ENCODE measurements around the gene PAK4.
"Not testable (repeated sequence)": the region's sequence is repeated elsewhere in the genome, so short reads cannot be mapped to it uniquely, and the experiment has no call there.

PAK4 gene

DNA sequence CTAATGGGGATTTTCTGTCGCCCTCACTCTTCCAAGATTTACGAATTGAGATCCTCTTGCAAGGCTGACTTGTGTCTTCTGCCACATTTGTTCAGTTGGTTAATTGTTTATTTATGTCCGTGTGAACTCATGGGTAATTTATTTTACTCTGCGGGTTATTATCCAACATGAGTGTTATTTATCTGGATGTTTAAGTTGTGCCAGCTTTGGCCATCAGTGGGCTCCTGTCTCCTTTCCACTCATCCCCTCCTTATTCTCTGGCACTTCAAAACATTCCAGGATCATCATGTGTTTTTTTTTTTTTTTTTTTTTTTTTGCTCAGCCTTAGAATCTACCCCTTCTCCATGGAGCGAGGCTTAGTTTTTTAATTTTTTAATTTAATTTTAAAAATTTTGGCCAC, 22.4 kb upstream of the PAK4 start:
- H3K4me3 ChIP-seq (ENCODE audit: low read length in 2 of 2) = no peak overlapping the region
- no peaks in the 10 kb centered on the region for H3K4me1 ChIP-seq (ENCODE audit: control insufficient read depth, insufficient read depth, low read length)
- no peak overlapping the region for H3K27ac ChIP-seq (ENCODE audit: low read length)
- no peaks in the 10 kb centered on the region for H3K36me3 ChIP-seq (ENCODE audit: control insufficient read depth in 2 of 2, insufficient read depth in 2 of 2, low read length in 2 of 2)
- H3K9ac ChIP-seq (ENCODE audit: low read length in 2 of 2) = no peak overlapping the region
- peaks cover 15 to 17% of the 10 kb centered on the region in 2 donors for H3K27me3 ChIP-seq (ENCODE audit: control insufficient read depth in 1 of 2, insufficient read depth in 2 of 2, low read length in 2 of 2)
- no peaks in the 10 kb centered on the region for H3K9me3 ChIP-seq (ENCODE audit: control insufficient read depth in 2 of 2, low read length in 2 of 2)

DNA sequence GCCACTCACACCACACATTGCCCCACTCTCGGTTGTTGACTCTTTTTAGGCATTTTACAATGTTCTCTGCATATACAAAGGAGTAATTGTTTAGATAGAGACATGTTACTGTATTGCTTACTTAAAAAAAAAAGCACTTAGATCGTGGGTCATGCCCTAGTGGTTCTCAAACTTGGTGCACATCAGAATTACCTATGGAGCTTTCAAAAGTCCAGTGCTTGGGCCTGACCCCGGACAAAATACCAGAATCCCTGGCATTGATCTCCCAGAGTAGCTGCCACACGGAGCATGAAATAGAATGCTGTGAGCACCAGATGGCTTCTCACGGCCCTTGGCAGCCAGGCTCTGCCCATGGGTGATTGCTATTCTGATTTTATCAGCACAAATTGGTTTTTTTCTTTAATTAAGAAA, 21.4 kb upstream of the PAK4 start:
- H3K27me3 ChIP-seq (ENCODE audit: control insufficient read depth in 1 of 2, insufficient read depth in 2 of 2, low read length in 2 of 2) = peaks cover 8 to 10% of the 10 kb centered on the region in 2 donors
- H3K9me3 ChIP-seq (ENCODE audit: control insufficient read depth in 2 of 2, low read length in 2 of 2) = no peaks in the 10 kb centered on the region
- H3K4me3 ChIP-seq (ENCODE audit: low read length in 2 of 2) = no peak overlapping the region
- no peaks in the 10 kb centered on the region for H3K36me3 ChIP-seq (ENCODE audit: control insufficient read depth in 2 of 2, insufficient read depth in 2 of 2, low read length in 2 of 2)
- no peaks in the 10 kb centered on the region for H3K4me1 ChIP-seq (ENCODE audit: control insufficient read depth, insufficient read depth, low read length)
- no peak overlapping the region for H3K9ac ChIP-seq (ENCODE audit: low read length in 2 of 2)
- H3K27ac ChIP-seq (ENCODE audit: low read length) = no peak overlapping the region

DNA sequence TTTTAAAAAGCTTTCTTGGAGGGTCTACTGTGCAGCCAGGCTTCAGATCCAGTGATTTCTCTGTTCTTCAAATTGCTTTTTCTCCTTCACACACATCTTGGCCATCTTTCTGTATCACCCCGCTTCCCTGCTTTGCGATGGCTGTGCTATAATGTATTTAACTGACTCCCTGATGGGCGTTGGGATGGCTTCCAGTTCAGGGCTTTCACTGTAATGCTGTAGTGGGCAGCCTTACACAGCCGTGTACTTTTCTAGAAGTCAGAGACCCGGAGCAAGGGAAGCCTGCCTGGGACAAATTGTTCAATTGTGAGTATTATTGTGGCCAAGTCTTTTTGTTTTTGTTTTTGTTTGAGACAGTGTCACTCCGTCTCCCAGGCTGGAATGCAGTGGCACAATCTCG, 19.4 kb upstream of the PAK4 start:
- no peaks in the 10 kb centered on the region for H3K36me3 ChIP-seq (ENCODE audit: control insufficient read depth in 2 of 2, insufficient read depth in 2 of 2, low read length in 2 of 2)
- no peaks in the 10 kb centered on the region for H3K9me3 ChIP-seq (ENCODE audit: control insufficient read depth in 2 of 2, low read length in 2 of 2)
- H3K9ac ChIP-seq (ENCODE audit: low read length in 2 of 2) = no peak overlapping the region
- H3K4me3 ChIP-seq (ENCODE audit: low read length in 2 of 2) = no peak overlapping the region
- no peaks in the 10 kb centered on the region for H3K4me1 ChIP-seq (ENCODE audit: control insufficient read depth, insufficient read depth, low read length)
- no peak overlapping the region for H3K27ac ChIP-seq (ENCODE audit: low read length)
- peaks cover 6 to 7% of the 10 kb centered on the region in 2 donors for H3K27me3 ChIP-seq (ENCODE audit: control insufficient read depth in 1 of 2, insufficient read depth in 2 of 2, low read length in 2 of 2)

DNA sequence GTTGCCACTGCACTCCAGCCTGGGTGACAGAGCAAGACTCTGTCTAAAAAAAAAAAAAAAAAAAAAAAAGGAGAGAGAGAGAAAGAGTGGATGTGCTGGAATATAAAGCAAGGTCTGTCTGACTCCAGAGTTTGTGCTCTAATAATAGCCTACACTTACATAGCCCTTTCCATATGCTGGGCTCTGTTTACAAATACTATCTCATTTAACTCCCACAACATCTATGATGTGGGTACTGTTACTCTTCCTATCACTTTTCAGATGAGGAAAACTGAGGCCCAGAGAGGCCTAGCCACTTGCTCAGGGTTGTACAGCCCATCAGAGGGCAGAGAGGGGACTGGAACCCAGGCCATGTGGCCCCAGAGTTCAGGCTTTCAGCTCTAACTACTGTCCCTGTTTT, 15.9 kb upstream of the PAK4 start:
- Histone ChIP-seq H3K27ac (ENCODE audit: low read length) (no peak overlapping the region), H3K36me3 (ENCODE audit: control insufficient read depth in 2 of 2, insufficient read depth in 2 of 2, low read length in 2 of 2) (no peaks in the 10 kb centered on the region), H3K27me3 (ENCODE audit: control insufficient read depth in 1 of 2, insufficient read depth in 2 of 2, low read length in 2 of 2) (peaks cover 20% of the 10 kb centered on the region in 2 donors), H3K4me1 (ENCODE audit: control insufficient read depth, insufficient read depth, low read length) (no peaks in the 10 kb centered on the region), H3K9ac (ENCODE audit: low read length in 2 of 2) (no peak overlapping the region), H3K9me3 (ENCODE audit: control insufficient read depth in 2 of 2, low read length in 2 of 2) (no peaks in the 10 kb centered on the region), H3K4me3 (ENCODE audit: low read length in 2 of 2) (no peak overlapping the region)

DNA sequence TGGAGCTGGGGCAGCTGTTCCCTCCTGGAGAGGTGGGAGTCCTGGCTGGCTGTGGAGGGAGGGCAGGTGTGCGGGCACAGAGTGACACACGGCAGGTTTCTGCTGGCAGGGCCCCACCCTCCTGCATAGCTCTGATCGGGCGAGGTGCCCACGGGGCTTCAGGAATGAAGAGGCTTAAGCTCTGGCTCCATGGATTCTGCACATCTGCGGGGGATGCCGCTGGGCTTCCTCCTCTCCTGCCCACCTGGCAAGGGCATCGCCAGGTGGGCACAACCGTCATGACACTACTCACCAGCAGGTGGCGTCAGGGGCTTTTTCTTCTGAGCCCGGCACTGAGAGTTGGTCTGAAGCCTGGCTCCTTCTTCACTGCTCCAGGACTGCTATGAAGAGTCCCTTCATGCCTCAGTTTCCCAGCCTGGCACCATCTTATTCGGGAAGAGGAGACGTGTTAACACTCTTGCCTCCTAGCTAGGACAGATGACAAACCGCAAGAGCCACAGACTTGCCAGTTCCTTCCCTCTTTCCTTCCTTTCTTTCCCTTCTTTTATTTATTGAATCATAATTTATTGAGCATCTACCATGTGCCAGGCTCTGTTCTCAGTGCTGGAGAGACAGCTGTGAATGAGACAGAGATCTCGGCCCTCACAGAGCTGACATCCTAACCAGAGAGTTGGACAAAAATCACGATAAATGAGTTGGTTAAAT, 15.2 kb upstream of the PAK4 start:
- Histone ChIP-seq H3K27me3 (ENCODE audit: control insufficient read depth in 1 of 2, insufficient read depth in 2 of 2, low read length in 2 of 2) (peaks cover 20% of the 10 kb centered on the region in 2 donors), H3K4me3 (ENCODE audit: low read length in 2 of 2) (no peak overlapping the region), H3K9me3 (ENCODE audit: control insufficient read depth in 2 of 2, low read length in 2 of 2) (no peaks in the 10 kb centered on the region), H3K36me3 (ENCODE audit: control insufficient read depth in 2 of 2, insufficient read depth in 2 of 2, low read length in 2 of 2) (no peaks in the 10 kb centered on the region), H3K27ac (ENCODE audit: low read length) (no peak overlapping the region), H3K4me1 (ENCODE audit: control insufficient read depth, insufficient read depth, low read length) (no peaks in the 10 kb centered on the region), H3K9ac (ENCODE audit: low read length in 2 of 2) (no peak overlapping the region)

DNA sequence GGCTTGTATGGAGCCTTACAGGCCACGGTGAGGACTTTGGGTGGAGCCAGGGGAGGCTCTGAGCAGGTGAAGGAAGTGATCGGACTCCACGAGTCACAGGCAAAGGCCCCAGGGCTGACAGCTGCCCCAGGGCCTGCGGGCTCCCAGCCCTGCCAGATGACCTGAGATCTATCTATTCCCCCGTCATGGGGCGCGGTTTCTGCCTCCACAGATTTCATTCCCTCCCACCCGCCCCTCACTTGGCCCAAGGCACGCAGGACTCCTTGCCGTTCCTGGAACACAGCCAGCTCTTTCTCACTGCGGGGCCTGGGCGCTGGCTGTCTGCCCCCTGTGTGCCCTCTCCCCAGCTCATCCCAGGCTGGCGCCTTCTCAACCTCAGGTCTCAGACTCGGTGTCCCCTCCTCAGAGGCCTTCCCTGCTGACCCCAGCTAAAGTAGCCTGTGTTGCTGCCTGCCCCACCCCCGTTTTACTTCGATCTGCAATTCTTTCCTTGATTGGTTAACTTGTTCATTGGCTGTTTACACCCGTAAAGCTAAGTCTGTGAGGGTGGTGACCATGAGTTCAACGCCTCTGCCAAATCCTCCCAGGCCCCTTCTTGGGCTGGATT, 13.9 kb upstream of the PAK4 start:
- Histone ChIP-seq H3K9ac (ENCODE audit: low read length in 2 of 2) (no peak overlapping the region), H3K27me3 (ENCODE audit: control insufficient read depth in 1 of 2, insufficient read depth in 2 of 2, low read length in 2 of 2) (peaks cover 17 to 20% of the 10 kb centered on the region in 2 donors), H3K4me3 (ENCODE audit: low read length in 2 of 2) (no peak overlapping the region), H3K36me3 (ENCODE audit: control insufficient read depth in 2 of 2, insufficient read depth in 2 of 2, low read length in 2 of 2) (no peaks in the 10 kb centered on the region), H3K9me3 (ENCODE audit: control insufficient read depth in 2 of 2, low read length in 2 of 2) (no peaks in the 10 kb centered on the region), H3K4me1 (ENCODE audit: control insufficient read depth, insufficient read depth, low read length) (no peaks in the 10 kb centered on the region), H3K27ac (ENCODE audit: low read length) (no peak overlapping the region)

DNA sequence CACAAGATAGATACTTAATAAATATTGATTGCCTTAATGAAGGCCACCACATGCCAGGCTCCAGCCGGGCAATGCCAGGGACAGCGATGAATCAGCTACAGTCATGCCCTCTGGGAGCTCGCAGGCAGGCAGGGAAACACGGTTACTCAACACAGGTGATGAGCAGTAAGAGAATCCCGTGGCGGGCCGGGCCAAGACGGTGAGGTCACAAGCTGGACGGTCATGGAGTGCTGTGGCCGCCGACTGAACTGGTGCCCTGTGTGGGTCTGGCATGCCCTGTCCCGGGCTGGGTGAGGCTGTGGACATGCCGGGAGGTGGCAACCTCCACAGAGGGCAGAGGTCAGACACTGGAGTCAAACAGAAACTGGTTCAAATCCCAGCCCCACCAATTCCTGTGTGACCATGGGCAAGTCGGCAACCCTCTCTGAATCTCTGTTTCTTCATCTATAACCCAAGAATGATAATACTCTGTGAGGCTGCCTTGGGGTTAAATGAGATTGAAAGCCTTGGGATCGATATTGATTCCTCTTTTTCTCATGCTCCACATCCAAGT, 13.2 kb upstream of the PAK4 start:
- H3K27ac ChIP-seq (ENCODE audit: low read length) = no peak overlapping the region
- H3K36me3 ChIP-seq (ENCODE audit: control insufficient read depth in 2 of 2, insufficient read depth in 2 of 2, low read length in 2 of 2) = no peaks in the 10 kb centered on the region
- H3K9me3 ChIP-seq (ENCODE audit: control insufficient read depth in 2 of 2, low read length in 2 of 2) = no peaks in the 10 kb centered on the region
- no peak overlapping the region for H3K4me3 ChIP-seq (ENCODE audit: low read length in 2 of 2)
- no peak overlapping the region for H3K9ac ChIP-seq (ENCODE audit: low read length in 2 of 2)
- H3K27me3 ChIP-seq (ENCODE audit: control insufficient read depth in 1 of 2, insufficient read depth in 2 of 2, low read length in 2 of 2) = peaks cover 17 to 20% of the 10 kb centered on the region in 2 donors
- H3K4me1 ChIP-seq (ENCODE audit: control insufficient read depth, insufficient read depth, low read length) = no peaks in the 10 kb centered on the region

DNA sequence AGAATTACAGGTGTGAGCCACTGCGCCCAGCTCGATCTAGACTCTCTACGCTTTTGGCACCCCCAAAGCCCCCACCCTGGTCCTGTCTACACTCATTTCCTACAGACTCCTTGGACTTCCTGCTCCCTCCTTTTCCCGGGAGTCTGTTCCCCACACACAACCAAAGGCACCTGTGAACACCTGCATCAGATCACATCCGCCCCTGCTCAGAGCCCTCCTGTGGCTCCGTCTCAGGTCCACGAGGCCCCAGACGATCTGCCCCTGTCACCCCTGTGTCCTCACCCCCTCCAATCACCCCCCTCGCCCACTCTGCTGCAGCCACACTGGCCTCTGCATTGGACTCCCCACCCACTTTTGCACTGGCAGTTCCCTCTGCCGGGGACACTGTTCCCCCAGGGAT, 12.4 kb upstream of the PAK4 start:
- no peaks in the 10 kb centered on the region for H3K4me1 ChIP-seq (ENCODE audit: control insufficient read depth, insufficient read depth, low read length)
- peaks cover 17 to 20% of the 10 kb centered on the region in 2 donors for H3K27me3 ChIP-seq (ENCODE audit: control insufficient read depth in 1 of 2, insufficient read depth in 2 of 2, low read length in 2 of 2)
- H3K36me3 ChIP-seq (ENCODE audit: control insufficient read depth in 2 of 2, insufficient read depth in 2 of 2, low read length in 2 of 2) = no peaks in the 10 kb centered on the region
- H3K27ac ChIP-seq (ENCODE audit: low read length) = no peak overlapping the region
- no peaks in the 10 kb centered on the region for H3K9me3 ChIP-seq (ENCODE audit: control insufficient read depth in 2 of 2, low read length in 2 of 2)
- no peak overlapping the region for H3K9ac ChIP-seq (ENCODE audit: low read length in 2 of 2)
- H3K4me3 ChIP-seq (ENCODE audit: low read length in 2 of 2) = no peak overlapping the region

DNA sequence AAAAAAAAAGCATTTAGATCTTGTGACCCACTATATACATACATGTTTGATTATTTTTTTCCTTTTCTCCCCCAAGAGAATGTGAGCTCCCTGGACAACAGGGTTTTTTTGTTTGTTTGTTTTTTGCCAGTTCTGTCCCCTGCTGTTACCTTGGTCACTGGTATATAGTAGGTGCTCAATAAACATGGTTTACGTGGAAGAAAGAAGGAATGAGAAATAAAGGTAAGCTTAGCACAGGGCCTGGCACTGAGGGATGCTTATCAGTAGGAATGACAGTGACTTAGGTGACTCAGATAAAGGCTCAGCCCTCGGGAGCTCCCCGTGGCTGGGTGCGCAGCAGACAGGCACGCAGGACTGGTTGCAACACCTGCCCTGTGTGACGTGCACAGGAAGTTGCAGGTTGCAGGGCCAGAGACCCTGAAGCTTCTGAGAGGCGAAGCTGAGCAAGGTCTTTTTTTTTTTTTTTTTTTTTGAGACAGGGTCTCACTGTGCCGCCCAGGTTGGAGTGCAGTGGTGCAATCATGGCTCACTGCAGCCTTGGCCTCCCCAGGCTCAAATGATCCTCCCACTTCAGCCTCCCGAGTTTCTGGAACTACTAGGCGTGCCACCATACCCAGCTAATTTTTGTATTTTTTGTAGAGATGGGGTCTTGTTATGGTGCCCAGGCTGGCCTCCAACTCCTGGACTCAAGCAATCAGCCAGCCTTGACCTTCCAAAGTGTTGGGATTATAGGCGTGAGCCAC, 10.3 kb upstream of the PAK4 start:
- no peak overlapping the region for H3K4me3 ChIP-seq (ENCODE audit: low read length in 2 of 2)
- no peaks in the 10 kb centered on the region for H3K4me1 ChIP-seq (ENCODE audit: control insufficient read depth, insufficient read depth, low read length)
- H3K36me3 ChIP-seq (ENCODE audit: control insufficient read depth in 2 of 2, insufficient read depth in 2 of 2, low read length in 2 of 2) = no peaks in the 10 kb centered on the region
- H3K9ac ChIP-seq (ENCODE audit: low read length in 2 of 2) = no peak overlapping the region
- no peak overlapping the region for H3K27ac ChIP-seq (ENCODE audit: low read length)
- no peaks in the 10 kb centered on the region for H3K9me3 ChIP-seq (ENCODE audit: control insufficient read depth in 2 of 2, low read length in 2 of 2)
- peaks cover 17 to 20% of the 10 kb centered on the region in 2 donors for H3K27me3 ChIP-seq (ENCODE audit: control insufficient read depth in 1 of 2, insufficient read depth in 2 of 2, low read length in 2 of 2)

DNA sequence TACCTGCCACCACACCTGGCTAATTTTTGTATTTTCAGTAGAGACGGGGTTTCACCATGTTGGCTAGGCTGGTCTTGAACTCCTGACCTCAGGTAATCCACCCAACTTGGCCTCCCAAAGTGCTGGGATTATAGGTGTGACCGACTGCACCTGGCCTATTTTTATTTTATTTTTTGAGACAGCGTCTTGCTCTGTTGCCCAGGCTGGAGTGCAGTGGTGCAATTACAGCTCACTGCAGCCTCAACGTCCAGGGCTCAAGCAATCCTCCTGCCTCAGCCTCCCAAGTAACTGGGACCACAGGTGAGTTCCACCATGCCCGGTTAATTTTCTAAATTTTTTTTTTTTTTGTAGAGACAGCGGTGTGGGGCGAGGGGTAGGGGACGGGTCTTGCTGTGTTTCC, 8.6 kb upstream of the PAK4 start:
- H3K4me3 ChIP-seq (ENCODE audit: low read length in 2 of 2); H3K9me3 ChIP-seq (ENCODE audit: control insufficient read depth in 2 of 2, low read length in 2 of 2): not testable (repeated sequence)
- peaks cover 14 to 17% of the 10 kb centered on the region in 2 donors for H3K27me3 ChIP-seq (ENCODE audit: control insufficient read depth in 1 of 2, insufficient read depth in 2 of 2, low read length in 2 of 2)

More for the DNA sequence above, 8.6 kb upstream of the PAK4 start:
- not testable (repeated sequence) for H3K4me1 ChIP-seq (ENCODE audit: control insufficient read depth, insufficient read depth, low read length); H3K9ac ChIP-seq (ENCODE audit: low read length in 2 of 2); H3K27ac ChIP-seq (ENCODE audit: low read length); H3K36me3 ChIP-seq (ENCODE audit: control insufficient read depth in 2 of 2, insufficient read depth in 2 of 2, low read length in 2 of 2)

Data from stomach smooth muscle (tissue), 2 donors.